GM18519 (cell line): ENCODE data around the gene ADIPOR2.
"Not testable (repeated sequence)": the region's sequence is repeated elsewhere in the genome, so short reads cannot be mapped to it uniquely, and the experiment has no call there.

Experiments
- ATAC-seq: cut with Tn5 transposase; IDR thresholded peaks from one replicate; pipeline ENCODE4 v1.9.1; 2021; ENCODE audit warnings: mild to moderate bottlenecking, moderate library complexity; ENCODE audit not compliant: unreplicated experiment, low FRiP score

ADIPOR2 gene

DNA sequence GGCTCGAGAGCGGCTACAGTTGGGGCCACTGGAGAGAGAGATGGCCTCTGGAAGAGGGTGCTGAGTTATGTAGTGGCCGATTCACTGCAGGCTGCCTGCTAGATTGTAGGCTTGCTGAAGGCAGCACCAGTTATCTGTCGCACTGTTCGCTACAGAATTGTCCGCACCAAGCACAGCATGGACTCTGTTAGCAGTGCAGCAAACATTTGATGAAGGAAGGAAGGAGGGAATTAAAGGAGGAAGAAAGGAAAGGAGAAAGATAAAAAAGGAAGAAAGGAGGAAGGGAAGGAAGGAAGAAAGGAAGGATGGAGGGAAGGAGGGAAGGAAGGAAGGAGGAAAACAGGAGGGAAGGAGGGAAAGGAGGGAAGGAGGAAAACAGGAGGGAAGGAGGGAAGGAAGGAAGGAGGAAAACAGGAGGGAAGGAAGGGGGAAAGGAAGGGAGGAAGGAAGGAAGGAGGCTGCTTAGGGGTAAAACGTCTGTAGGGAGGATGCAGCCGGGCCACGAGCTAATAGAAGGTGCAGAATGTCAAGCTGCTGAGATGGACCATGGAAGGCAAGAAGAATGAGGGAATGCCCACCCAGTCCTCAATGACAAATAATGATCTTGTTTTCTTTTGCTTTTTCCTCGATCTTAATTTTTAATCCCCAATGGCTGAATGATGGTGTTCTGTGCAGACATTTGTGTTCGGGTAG, 27.3 kb upstream of the ADIPOR2 start:
- ATAC-seq = no peak

DNA sequence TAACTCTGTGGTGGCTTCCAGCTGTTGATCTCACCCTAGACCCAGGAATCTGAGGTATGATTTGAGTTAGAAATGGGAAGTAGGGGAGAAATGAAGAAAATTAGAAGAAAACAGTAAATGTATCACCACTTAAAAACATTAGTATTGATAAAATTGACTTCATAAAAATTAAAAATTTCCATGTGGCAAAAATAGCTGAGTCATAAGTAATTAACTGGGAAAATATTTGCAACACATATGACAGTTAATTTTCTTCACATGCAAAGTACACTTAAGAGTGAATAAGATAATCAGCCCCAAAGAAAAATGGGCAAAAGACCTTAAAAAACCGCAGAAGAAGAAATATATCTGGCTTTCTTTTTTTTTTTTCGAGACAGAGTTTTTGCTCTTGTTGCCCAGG, 25.5 kb upstream of the ADIPOR2 start:
- ATAC-seq = no peak

DNA sequence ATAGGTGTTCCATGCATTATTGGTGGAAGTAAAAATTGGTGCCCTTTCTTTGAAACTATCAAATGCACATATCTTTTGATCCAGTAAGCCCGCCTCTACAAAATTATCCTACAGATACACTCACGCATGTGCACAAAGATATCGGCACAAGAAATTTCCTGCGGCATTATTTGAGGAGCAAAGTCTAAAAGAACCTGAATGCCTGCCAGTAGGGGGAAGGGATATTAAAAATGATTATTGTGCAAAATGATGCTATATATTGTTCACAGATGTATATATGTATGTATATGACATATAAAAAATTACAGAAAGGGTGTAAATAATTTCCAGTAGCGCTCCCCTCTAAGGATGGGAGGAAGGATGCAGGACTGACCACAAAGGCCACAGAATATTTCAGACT, 24.7 kb upstream of the ADIPOR2 start:
- ATAC-seq = no peak

DNA sequence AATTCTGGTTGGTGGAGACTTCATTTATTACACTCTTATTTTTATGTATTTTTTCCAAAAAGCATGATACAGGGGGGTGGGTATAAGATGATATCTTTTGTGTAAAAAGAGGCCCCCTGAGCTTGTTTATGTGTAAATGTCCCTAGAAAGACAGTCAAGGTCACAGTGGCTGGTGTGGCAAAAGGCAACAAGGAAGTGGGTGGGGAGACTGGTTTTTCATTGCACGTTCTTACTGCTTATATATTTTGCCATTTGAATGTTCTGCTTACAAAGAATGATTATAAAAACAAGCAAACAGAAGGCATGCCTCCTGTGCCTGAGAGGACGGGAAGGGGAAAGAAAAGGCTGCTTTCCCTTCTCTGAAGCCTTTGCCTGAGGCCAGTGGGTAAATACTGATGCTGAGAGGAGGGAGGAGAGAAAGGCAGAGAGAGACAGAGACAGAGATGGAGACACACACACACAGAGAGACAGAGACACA, 24.1 kb upstream of the ADIPOR2 start:
- no peak for ATAC-seq

DNA sequence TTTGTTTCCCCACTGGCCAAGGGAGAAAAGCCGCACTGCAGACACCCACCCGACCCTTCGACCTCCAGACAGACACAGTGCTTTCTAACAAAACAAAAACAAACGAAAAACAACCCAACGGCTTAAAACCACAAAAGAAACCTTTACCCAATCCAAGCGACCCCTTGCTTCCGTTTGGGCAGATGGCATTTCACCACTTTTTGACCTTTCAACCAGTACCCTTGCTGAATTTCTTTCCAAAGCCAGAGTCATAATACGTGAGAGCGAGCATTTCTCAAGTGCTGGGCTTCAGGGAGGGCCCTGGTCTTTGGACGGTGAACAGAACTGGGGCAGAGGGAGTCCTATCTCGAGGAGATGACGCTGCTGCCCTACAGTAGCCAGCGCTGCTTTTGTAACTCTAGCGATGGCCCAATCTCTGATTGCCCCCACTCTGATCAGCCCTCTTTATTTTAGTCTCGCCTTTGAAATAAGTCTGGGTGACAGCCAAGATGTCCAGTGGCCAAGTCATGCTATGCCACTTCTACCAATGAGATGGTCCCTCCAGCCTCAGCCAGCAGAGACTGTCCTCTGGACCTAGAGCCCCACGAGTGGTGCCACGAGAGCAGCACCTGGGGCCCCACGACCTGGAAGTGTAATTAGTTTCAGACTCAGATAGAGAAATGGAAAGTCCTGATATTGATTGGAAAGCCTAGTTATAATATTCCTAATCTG, 21.9 kb upstream of the ADIPOR2 start:
- ATAC-seq = no peak

DNA sequence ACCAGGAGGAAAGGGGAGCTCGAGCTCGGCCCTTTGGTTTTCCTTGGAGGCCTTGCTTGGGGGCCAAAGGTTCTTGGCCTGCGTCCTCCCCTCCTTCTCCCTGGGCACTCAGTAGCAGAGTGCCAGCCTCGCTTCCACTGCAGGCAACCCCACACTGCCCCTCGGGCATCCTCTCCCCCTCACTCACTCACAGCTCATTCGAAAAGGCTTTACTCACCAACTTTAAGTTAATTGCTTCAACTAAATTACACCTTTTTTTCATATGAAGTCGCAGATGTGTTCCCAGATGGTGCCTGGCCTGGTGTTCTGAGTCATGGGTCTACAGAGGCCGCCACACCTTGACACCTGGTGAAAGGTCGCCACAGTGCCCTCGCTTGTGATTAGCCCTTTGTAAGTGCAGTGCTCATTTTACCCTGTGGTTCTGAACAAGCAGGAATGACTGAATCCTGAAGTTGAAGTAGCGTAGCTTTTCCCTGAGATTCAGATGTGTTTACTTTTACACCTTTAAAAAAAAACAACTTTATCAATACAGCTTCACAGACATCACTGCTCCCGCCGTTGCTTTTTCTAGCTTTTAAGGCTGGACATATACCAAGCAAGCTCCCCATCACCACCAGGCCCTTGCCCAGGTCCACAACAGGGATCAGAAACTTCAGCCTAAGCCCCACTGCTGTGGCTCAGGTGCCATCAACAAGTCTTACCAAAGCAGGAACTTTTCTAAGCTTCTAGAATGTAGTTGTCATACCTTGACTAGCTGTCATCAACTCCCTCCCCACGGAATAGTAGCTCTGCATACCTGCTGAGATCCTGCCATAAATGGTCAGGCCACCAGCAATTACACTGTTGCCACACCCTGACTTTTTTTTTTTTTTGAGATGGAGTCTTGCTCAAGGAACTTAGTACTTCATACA, 20.3 kb upstream of the ADIPOR2 start:
- ATAC-seq = no peak

DNA sequence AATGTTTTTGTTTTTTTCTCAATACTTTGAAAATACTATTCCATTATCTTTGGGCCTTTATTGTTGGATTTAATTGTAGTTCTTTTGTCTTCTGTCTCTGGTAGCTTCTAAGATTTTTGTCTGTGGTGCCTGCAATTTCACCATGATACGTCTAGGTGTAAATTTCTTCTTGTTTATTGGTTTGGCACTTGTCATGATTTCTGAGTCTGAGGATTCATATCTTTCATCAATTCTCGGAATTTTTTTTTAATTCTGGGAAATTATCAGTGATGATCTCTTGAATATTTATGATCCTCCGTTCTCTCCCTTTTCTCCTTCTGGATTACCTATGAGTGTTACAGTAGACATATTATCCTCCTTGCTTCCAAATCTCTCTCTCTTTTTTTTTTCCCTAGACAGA, 14.8 kb upstream of the ADIPOR2 start:
- no peak for ATAC-seq

DNA sequence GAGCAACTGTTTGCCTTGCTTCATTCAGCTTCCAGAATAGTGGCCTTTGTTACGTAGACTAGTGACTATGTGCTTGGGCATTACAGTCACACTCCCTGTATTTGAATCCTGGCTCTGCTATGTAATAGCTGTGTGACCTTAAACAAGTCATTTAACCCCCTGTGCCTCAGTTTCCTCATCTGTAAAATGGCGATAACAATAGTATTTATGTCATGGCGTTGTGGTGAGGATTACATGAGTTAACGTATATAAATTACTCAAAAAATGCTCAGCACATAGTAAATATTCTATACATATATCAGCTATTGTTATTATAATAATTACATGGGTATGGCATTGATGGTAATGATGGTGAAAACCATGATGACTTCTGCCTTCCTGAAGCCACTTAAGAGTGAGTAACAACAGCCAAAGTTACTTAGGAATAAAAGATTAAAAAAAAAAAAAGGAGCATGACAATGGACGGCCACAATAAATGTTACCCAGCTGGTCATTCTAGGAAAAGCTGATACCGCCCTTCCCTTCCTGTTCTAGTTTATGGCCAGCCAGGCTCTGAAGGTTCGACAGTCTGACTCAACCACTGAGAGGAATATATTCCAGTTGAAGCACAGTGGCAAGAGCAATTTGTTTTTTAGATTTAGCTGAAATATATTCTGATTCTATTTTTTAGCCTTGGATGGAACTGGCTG, 9.9 kb upstream of the ADIPOR2 start:
- no peak for ATAC-seq

DNA sequence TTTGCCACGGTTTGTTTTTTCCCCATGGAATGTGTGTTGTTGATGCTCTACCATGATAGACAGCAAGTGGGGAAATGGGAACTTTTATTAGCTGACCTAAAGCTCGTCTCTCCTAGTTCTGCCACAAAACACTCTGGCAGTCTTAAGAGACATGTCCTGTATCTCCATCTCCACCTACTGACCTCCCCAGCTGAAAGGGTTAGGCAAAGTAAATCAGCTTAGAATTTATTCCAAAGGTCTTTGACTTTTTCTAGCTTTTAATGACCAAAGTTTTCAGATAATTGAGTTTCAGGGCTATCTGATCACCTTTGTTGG, 9.4 kb upstream of the ADIPOR2 start:
- ATAC-seq = no peak

DNA sequence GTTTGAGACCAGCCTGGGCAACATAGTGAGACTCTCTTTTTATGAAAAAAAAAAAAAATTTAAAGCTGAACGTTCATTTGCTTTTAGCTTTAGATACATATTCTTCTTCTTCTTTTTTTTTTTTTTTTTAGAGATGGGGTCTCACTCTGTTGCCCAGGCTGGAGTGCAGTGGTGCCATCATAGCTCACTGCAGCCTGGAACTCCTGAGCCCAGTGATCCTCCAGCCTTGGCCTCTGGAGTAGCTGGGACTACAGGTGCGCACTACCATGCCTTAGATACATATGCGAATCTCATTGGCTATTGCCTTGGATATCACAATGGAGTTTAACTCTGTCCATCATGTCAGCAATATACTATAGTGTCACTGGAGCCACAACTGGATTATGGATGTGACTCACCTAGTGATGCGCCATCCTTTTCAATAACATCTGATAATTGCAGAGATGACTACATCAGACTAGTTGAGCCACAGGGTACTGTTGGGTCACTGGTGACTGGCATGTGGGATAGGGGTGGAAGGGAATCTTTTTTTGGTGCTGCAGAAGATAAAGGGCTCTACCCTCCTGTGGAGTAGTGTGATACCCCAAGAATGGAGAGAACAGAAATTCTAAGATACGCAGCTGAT, 2.7 kb upstream of the ADIPOR2 start:
- ATAC-seq = no peak

DNA sequence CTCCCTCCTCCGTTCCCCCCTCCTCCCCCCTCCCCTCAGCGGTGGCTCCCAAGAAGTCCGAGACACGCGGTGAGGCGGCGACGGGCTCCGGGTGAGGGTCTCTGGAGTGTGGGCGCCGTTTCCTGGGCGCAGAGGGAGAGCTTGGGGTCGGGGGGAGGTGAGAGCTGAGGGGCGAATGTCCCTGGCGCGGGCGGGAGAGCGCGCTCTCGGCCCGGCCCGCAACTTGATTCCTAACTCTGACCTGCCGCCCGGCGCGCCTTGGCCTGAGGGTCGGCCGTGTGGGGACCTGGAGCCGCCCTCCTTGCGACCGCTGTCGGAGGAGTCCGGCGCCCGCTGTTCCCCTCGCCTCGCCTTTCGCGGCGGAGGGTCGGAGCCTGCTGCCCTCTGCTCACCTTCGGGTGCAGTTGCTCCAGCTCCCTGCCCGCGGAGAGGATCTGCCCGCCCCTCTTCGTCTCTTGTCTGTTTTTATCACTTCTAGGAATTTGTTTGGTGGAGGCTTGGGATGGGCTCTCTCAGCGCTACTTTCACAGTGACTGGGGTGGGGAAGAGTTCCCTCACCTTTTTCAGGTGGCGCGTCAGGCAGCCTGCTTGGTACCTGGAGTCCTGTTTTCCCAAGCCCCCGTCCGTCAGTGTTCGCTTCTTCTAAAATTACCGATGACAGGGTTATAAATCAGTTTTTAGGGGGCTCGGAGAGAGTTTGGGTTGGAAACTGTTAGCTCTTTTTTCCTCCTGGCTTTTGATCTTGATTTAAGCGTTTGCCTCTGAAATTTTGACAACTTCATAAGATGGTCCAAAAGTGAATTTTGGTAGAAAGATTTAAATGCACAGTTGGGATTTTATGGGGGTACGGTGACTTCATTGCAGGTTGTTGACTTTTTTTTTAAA, 495 bp downstream of the ADIPOR2 start:
- ATAC-seq = peak; percentile 27

DNA sequence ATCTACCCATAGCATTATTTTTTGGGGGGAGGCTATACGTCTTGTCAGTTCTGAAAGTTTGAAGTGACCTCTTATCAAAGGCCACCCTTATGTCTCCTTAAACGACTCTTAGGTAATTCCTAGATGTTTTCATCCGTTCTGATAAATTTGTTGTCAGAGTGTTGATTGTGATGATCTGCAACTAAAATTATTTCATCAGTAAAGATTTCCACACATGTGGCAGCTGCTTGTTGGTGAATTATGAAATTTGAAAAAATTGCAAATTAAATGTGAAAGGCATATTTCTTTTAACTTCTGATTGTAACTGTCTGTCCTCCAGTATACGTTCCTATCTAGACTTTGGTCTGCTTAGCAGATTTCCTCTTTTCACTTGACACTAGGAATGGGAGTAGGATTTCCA, 1.4 kb downstream of the ADIPOR2 start:
- no peak for ATAC-seq

DNA sequence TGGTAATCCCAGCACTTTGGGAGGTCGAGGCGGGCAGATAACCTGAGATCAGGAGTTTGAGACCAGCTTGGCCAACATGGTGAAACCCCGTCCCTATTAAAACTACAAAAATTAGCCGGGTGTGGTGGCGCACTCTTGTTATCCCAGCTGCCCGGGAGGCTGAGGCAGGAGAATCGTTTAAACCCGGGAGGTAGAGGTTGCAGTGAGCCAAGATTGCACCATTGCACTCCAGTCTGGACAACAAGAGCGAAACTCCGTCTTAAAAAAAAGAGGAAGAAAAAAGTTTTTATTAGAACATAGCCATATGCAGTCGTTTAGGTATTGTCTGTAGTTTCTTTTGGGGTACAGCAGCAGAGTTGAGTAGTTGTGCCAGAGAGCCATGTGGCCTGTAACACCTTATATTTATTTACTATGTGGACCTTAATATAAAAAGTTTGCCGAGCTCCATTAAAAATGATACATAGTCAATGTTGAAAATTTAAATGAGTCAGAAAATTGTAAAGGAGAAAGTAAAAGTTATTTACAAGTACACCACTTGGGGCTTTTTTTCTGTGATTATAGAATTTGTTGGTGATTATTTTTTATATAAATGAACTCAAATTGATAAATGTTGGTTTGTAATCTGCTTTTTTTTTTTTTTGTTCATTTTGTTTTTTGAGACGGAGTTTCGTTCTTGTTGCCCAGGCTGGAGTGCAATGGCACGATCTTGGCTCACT, 2.2 kb downstream of the ADIPOR2 start:
- no peak for ATAC-seq

DNA sequence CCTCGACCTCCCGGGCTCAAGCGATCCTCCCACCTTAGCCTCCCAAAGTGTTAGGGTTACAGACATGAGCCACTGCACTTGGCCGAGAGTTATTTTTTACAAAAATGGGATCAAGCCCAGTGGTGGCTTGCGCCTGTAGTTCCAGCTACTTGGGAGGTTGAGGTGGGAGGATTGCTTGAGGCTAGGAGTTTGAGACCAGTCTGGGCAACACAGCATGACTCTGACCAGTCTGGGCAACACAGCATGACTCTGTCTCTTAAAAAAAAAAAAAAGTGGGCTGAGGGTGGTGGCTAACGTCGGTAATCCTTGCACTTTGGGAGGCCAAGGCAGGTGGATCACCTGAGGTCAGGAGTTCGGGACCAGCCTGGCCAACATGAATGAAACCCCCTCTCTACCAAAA, 4.2 kb downstream of the ADIPOR2 start:
- not testable (repeated sequence) for ATAC-seq

DNA sequence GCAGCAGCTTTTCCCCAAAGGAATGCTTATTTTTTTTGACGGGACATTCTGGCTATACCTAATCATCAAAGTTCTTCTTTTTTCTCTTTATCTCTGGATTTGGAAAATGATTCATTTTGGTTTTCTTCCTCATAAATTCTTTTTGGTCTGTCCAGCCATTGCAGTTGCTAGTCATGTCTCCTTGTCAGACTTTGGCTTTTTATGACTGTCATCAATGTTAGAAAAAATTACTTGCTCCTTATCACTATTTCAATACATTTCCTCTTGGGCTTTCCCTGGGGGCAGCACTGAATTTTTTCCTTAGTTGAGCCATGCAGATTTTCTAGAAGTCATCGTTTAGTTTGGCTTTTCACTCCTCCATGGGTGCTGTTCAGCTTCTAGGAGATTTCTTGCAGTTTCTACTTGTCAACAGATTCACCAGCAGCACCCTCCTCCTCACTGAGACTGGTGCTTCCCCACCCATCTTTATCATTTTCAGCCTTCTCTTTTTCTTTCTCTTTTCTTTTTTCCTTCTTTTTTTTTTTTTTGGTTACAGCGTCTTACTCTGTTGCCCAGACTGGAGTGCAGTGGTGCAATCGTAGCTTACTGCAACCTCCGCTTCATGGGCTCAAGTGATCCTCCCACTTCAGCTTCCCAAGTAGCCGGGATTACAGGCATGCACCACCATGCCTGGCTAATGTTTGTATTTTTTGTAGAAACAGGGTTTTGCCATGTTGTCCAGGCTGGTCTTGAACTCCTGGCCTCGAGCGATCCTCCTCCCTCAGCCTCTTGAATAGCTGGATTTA, 5.2 kb downstream of the ADIPOR2 start:
- ATAC-seq = no peak

DNA sequence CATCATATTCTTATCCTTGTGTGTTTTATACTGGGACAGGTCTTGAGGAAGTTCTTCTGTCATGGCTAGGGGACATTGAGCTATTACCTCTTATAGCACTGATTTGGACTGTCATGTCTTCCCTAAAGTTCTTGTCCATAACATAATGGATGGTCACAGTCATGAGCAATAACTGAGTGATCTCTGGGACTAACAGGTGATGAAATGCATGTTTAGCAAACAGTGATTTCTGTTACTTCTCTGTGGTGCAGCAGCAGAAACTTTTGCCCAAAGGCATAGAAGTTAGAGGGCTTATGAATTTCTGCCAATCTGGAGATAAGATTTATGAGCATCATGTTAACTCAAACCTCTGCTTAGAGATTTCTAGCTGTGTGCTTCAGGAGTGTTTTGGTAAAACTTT, 5.9 kb downstream of the ADIPOR2 start:
- ATAC-seq = no peak

DNA sequence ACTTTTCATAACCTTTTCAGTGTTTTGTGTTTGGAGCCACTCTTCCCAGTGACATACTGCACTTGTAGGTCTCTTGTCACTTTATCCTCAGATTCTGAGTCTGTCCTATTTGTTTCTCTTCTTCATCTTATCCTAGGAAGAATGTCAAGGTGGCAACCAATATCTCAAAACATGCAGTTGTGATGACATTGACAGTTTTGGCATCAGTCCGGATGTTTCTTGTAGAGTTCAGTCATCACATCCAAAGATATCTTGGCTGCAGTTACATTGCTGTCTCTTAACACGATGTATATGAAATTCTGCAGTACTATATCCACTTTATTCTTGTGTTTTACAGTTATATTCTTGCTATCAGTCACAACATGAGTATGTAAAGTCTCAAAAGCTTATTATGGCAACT, 6.4 kb downstream of the ADIPOR2 start:
- no peak for ATAC-seq

DNA sequence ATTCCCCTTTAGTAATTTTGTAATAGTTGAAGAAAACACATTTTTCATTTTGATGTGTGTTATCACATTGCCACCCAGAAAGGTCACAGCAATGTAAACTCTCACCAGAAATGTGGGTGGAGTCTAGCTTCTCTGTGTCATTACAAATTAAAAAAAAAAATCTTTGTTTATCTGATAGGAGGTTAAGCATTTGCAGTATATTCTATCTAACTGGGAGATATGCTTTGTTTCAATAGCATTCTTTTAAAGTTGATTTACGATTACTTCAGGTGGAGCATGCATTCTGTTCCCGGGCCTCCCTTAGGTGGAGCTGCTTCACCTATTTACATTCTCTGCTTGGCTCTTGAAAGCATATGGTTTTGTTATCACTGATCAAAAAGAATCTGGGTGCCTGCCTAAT, 7.8 kb downstream of the ADIPOR2 start:
- no peak for ATAC-seq
